ENCODE results near the gene HMGCS1.

- TF ChIP-seq EZH2 (IDR thresholded peaks at IDR 0.05; ENCODE audit: borderline replicate concordance, low read length) (no peak), CTCF (conservative IDR thresholded peaks at IDR 0.05 in 1 of 2, IDR thresholded peaks at IDR 0.05 in 1 of 2; ENCODE audit: extremely low read depth in 1 of 2, insufficient read depth in 1 of 2, low read depth in 1 of 2, low read length in 2 of 2) (no peak)
These were observed 22.5 kb upstream of the HMGCS1 start for GRCh38 chr5:43335681-43336080.
